Suprapubic skin (tissue), 4 donors: Measurements from ENCODE around the gene TRAF7. TPM values are rescaled to one million over a fixed set of nuclear protein-coding genes. Genes with fewer than 3 reads are reported as not detected.

ENCODE experiments used
- DNase-seq, 2 donors: peaks; one replicate each; pipeline ENCODE4 v3.0.0-alpha.2; 2019; ENCODE audit warnings: low spot score in 2 of 2
- H3K27ac ChIP-seq: fragments of 200-600 bp; sonication (generic); one replicate; pipeline ENCODE4 v1.5.1; 2019
- H3K27me3 ChIP-seq: fragments of 200-600 bp; sonication (generic); one replicate; pipeline ENCODE4 v1.5.1; 2019
- H3K36me3 ChIP-seq: fragments of 200-600 bp; sonication (generic); one replicate; pipeline ENCODE4 v1.5.1; 2019
- H3K4me1 ChIP-seq: fragments of 200-600 bp; sonication (generic); one replicate; pipeline ENCODE4 v1.5.1; 2019
- H3K4me3 ChIP-seq: fragments of 200-600 bp; sonication (generic); one replicate; pipeline ENCODE4 v1.5.1; 2019; ENCODE audit warnings: mild to moderate bottlenecking
- H3K9me3 ChIP-seq: fragments of 200-600 bp; sonication (generic); one replicate; pipeline ENCODE4 v1.5.1; 2019
- CTCF ChIP-seq, 2 donors: fragments of 200-600 bp in 1 of 2; fragments of 450-650 bp in 1 of 2; sonication (generic) in 1 of 2; IDR thresholded peaks; one replicate each; pipeline ENCODE4 v1.5.1; 2016 to 2019; ENCODE audit warnings: antibody characterized with exemption in 2 of 2, mild to moderate bottlenecking in 1 of 2, moderate library complexity in 1 of 2
- EP300 ChIP-seq: sonication (generic); formaldehyde crosslinking; IDR thresholded peaks from one replicate; pipeline ENCODE4 v1.6.1; 2017; ENCODE audit warnings: antibody characterized with exemption
- POLR2A ChIP-seq, 2 donors: fragments of 450-650 bp; IDR thresholded peaks; one replicate each; pipeline ENCODE4 v1.6.1; 2017; ENCODE audit warnings: antibody characterized with exemption in 2 of 2, mild to moderate bottlenecking in 2 of 2, moderate library complexity in 2 of 2
- POLR2AphosphoS5 ChIP-seq, 3 donors: sonication (generic); formaldehyde crosslinking; IDR thresholded peaks; one replicate each; pipeline ENCODE4 v1.6.1; 2017; ENCODE audit warnings: antibody characterized with exemption in 3 of 3
- WGBS: methylation state at CpG from one replicate; pipeline ENCODE4 v1.1.5; 2018; 5-methylcytosine and 5-hydroxymethylcytosine counted together
- total RNA-seq, 4 donors: library from RNA; depleted of rRNA; stranded (reverse); fragments of >200 nt; gene quantifications; one replicate each; pipeline ENCODE4 v1.1.0, GENCODE V29; 2016

TRAF7 gene
- total RNA-seq, 4 donors from 2014 or later: 53.4 to 74.7 (median 66.5) TPM

DNA sequence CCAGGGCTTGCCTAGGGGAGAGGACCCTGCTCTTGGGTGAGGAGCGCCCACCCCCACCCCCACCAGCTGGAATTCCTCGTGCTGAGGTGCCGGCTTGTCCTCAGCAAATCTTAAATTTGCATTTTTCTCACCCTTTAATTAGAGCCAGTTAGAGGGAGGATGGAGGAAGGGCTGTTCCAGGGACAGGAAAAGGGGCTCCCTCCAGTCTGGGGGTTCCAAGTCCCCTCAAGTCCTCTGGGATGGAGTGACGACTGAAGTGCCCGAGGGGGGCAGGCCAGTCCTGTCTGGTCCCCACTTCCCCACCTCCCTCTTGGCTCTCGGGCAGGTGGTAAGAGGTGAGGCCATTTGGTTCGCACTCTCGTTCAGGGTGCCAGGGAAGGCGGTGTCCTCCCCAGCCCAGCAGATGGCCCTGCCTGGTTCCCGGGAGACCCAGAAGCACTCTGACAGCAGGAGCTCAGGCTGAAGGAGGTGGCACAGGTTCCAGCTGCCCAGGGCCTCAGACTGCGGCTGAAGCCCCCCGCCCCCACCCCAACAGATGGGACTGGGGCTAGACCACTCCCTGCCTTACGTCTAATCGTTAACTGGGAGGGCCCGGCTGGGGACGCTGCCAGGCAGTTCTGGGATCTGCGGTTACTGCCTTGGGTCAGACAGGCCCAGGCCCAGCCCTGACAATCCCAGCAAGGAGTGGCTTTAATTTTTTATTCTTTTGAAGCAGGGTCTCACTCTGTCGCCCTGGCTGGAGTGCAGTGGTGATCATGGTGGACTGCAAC, 5.0 kb upstream of the TRAF7 start:
- H3K36me3 ChIP-seq: no peaks in the 10 kb centered on the region
- no peak overlapping the region for H3K4me3 ChIP-seq
- WGBS: 50% methylated on average over 11 of the region's 18 CpGs
- no peaks in the 10 kb centered on the region for H3K9me3 ChIP-seq
- H3K4me1 ChIP-seq: peaks cover 74% of the 10 kb centered on the region
- H3K27me3 ChIP-seq: no peaks in the 10 kb centered on the region
- H3K27ac ChIP-seq: no peak overlapping the region
- peak; percentile 70 to 78 for DNase-seq
- TF ChIP-seq CTCF (IDR thresholded peaks at IDR 0.05) (no peak), EP300 (no peak), POLR2AphosphoS5 (IDR thresholded peaks at IDR 0.05) (no peak), POLR2A (IDR thresholded peaks at IDR 0.05) (no peak)

DNA sequence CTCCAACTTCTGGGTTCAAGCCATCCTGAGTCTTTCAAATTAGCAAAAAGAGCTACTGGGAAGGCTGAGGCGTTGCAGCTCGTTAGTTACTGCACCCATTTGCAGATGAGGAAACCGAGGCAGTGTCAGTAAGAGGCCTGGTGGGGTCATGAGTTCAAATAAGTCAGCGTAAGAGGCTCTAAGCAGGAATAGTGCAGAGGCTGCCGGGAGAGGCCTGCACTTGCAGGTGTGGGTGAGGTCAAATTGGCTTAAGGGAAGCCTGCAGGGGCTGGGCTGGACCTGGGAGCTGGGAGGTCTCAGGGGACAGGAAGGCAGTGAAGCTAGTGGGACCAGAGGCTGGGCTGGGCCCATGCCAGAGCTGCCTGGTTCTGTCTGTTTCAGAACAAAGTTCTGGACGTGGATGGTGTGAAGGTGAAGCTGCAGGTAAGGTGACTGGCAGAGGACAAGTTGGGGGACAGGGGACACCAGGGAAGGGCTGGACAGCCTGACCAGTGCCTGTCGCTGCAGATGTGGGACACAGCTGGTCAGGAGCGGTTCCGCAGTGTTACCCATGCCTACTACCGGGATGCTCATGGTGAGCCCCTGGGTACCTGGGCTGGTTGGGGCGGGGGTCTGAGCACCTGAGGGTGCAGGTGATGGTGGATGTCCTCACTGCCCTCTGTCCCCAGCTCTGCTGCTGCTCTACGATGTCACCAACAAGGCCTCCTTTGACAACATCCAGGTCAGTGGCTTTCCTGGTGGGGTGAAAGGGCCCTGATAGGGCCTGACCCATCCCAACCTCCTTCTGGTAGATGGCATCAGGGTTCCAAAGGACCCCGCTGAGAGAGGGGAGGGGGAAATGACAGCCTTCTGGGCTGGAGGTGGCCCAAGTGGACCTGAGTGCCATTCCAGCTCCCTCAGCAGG, 4.1 kb upstream of the TRAF7 start:
- no peak for DNase-seq
- WGBS: 68% methylated on average over 12 of the region's 13 CpGs
- no peak overlapping the region for H3K27ac ChIP-seq
- H3K27me3 ChIP-seq: no peaks in the 10 kb centered on the region
- H3K36me3 ChIP-seq: no peaks in the 10 kb centered on the region
- H3K9me3 ChIP-seq: no peaks in the 10 kb centered on the region
- no peak for TF ChIP-seq CTCF (IDR thresholded peaks at IDR 0.05)
- peaks cover 74% of the 10 kb centered on the region for H3K4me1 ChIP-seq
- H3K4me3 ChIP-seq: no peak overlapping the region

DNA sequence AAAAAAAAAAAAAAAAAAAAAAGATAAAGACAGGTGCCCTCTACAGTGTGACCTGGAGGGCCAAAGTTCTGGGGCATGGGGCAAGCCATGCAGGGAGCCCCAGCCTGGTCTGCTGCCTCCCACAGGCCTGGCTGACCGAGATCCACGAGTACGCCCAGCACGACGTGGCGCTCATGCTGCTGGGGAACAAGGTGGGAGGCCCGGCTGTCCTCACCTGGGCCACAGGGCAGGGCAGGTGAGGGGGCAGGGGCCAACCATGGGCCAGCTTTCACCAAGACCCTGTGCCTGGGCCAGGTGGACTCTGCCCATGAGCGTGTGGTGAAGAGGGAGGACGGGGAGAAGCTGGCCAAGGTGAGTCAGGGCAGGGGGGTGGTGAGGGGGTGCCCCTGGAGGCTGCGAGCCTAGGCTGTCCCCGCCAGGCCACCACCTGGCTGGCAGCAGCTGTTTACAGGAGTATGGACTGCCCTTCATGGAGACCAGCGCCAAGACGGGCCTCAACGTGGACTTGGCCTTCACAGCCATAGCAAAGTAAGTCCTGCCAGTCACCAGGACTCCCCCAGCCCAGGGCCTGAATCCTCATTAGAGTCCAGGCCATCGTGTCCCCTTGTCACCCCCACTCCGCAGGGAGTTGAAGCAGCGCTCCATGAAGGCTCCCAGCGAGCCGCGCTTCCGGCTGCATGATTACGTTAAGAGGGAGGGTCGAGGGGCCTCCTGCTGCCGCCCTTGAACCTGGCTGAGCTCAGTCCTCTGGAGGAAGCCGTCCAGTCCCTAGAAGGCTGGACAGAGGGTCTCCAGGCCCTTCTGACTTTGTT, 2.7 kb upstream of the TRAF7 start:
- Histone ChIP-seq H3K36me3 (no peaks in the 10 kb centered on the region), H3K4me1 (peaks cover 85% of the 10 kb centered on the region), H3K4me3 (peak overlapping the region; percentile 72), H3K9me3 (no peaks in the 10 kb centered on the region), H3K27me3 (no peaks in the 10 kb centered on the region), H3K27ac (peak overlapping the region; percentile 60)
- TF ChIP-seq POLR2A (IDR thresholded peaks at IDR 0.05) (no peak), EP300 (no peak), POLR2AphosphoS5 (IDR thresholded peaks at IDR 0.05) (no peak), CTCF (IDR thresholded peaks at IDR 0.05) (no peak)
- WGBS: 47% methylated on average over 14 of the region's 25 CpGs
- peak; percentile 69 to 78 for DNase-seq

- Histone ChIP-seq H3K4me3 (peak overlapping the region; percentile 72), H3K4me1 (peaks cover 86% of the 10 kb centered on the region), H3K27ac (peak overlapping the region; percentile 75), H3K9me3 (no peaks in the 10 kb centered on the region), H3K36me3 (no peaks in the 10 kb centered on the region), H3K27me3 (no peaks in the 10 kb centered on the region)
- WGBS: 2% methylated on average over 23 of the region's 23 CpGs
- DNase-seq: no peak
- TF ChIP-seq CTCF (IDR thresholded peaks at IDR 0.05): no peak
- no peak for TF ChIP-seq EP300
- no peak for TF ChIP-seq POLR2AphosphoS5 (IDR thresholded peaks at IDR 0.05)
- TF ChIP-seq POLR2A (IDR thresholded peaks at IDR 0.05): no peak
Observed at GRCh38 chr16:2154533-2155090, 970 bp upstream of the TRAF7 start.
